GM19043 (cell line): ENCODE data around the gene AKNA.

Experiments
- ATAC-seq: cut with Tn5 transposase; IDR thresholded peaks from one replicate; pipeline ENCODE4 v1.9.1; 2021; ENCODE audit warnings: low read depth; ENCODE audit not compliant: unreplicated experiment

The AKNA gene

GRCh38 chr9:114376586-114377445 is 11.0 kb downstream of the AKNA start:
- ATAC-seq, result no peak

GRCh38 chr9:114375386-114376175 is 12.2 kb downstream of the AKNA start:
- ATAC-seq, result no peak

GRCh38 chr9:114374936-114375335 is 12.8 kb downstream of the AKNA start:
- ATAC-seq, result no peak

GRCh38 chr9:114373960-114374730 is 13.6 kb downstream of the AKNA start:
- ATAC-seq, result no peak

GRCh38 chr9:114372921-114373448 is 14.8 kb downstream of the AKNA start:
- ATAC-seq, result peak; percentile 90

GRCh38 chr9:114371973-114372917 is 15.5 kb downstream of the AKNA start:
- ATAC-seq, result peak; percentile 37

GRCh38 chr9:114371343-114371944 is 16.3 kb downstream of the AKNA start:
- no peak for ATAC-seq

- no peak for ATAC-seq
Measured at GRCh38 chr9:114370968-114371320, 16.8 kb downstream of the AKNA start.

- no peak for ATAC-seq
Measured at GRCh38 chr9:114370251-114370967, 17.4 kb downstream of the AKNA start.

GRCh38 chr9:114369216-114370130 is 18.3 kb downstream of the AKNA start:
- ATAC-seq, result no peak

- no peak for ATAC-seq
Measured at GRCh38 chr9:114367772-114368569, 19.8 kb downstream of the AKNA start.

- ATAC-seq, result no peak
Measured at GRCh38 chr9:114367366-114367765, 20.4 kb downstream of the AKNA start.

GRCh38 chr9:114366334-114367128 is 21.3 kb downstream of the AKNA start:
- ATAC-seq, result peak; percentile 53

GRCh38 chr9:114365194-114365593 is 22.6 kb downstream of the AKNA start:
- no peak for ATAC-seq

GRCh38 chr9:114364134-114365041 is 23.4 kb downstream of the AKNA start:
- no peak for ATAC-seq
